GM21529 (cell line): Measurements from ENCODE around the gene ITFG1.
A peak's percentile ranks its signal among the peaks of the same experiment; 100 is the strongest.

Experiments used
- ATAC-seq: cut with Tn5 transposase; IDR thresholded peaks from one replicate; pipeline ENCODE4 v1.9.1; 2021; ENCODE audit not compliant: unreplicated experiment

Gene ITFG1

DNA sequence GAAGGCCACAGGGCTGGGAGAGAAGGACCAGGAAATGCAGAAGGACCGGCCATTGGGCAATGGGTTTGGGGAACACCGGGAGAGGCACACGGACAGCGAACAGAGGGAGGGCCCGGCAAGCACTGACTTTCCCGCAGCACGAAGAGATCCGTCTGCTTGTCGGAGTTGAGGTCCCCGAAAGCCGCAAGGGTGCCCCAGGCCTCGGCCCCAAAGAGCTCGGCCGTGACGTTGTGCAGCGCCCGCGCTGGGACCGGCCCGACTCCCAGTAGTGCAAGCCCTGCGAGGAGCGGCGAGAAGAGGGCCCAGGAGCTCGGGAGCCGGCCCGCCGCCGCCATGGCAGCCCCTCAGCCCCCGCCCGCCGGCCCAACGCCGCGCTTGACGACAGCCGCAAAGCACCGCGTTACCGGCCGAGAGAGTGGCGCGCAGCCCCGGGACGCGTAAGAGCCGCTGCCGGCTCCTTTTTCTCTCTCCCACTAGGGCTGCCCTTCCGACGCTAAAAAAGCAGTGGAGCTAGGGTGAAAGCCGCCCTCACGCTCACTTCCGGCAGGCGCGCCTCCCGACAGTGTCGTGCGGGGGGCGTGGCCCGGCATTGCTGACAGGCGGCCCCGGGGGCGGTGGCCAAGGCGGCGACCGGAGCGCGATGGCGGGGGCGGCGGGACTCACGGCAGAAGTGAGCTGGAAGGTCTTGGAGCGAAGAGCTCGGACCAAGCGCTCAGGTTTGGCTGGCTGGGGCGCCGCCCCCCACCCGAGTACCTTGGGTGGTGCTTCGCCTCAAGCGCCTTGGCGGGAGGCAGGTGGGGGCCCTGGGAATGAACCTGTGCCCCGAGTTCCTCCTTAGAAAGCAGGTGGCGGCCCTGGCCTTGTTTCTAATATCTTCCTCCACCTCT, at the start of gene ITFG1, which contains the start of gene PHKB:
Gene ITFG1, minus strand, starts transcription at position 353 of the 887 bp plus-strand sequence. Its CDS starts 18 bp downstream, at position 335.
Gene PHKB, plus strand, starts transcription at position 621 of the 887 bp plus-strand sequence. Its CDS starts 20 bp downstream, at position 641.
- peak; percentile 65 for ATAC-seq

DNA sequence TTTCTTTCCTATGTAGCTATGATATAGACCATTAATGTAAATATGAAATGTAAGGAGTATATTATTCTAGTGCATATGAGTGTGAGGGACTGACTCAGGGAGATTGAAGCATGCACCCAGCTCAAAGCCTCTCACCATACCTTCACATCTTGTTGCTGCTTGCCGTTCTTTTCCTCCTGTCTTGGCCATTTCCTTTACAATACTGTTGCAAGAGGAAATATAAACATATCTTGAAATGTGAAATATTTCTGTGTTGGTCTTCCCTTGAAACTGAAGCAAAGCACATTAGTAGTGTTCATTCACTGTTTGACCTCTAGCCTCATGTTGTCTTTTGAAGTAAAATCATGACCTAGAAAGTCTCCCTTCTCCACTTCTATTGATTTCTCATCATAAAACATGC, 46.8 kb upstream of the ITFG1 start:
- ATAC-seq: no peak

DNA sequence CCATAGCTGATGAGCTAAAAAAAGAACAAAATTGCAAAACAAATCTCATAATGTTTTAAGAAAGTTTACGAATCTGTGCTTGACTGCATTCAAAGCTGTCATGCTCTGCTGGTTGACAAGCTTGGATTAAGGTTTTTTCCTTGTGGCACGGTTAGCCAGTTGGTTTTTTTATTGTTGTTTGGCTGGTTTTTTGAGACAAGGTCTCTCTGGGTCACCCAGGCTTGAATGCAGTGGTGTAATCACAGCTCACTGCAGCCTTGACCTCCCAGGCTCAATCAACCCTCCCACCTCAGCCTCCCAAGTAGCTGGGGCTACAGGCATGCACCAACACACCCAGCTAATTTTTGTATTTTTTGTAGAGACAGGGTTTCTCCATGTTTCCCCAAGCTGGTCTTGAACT, 45.9 kb upstream of the ITFG1 start:
- no peak for ATAC-seq

DNA sequence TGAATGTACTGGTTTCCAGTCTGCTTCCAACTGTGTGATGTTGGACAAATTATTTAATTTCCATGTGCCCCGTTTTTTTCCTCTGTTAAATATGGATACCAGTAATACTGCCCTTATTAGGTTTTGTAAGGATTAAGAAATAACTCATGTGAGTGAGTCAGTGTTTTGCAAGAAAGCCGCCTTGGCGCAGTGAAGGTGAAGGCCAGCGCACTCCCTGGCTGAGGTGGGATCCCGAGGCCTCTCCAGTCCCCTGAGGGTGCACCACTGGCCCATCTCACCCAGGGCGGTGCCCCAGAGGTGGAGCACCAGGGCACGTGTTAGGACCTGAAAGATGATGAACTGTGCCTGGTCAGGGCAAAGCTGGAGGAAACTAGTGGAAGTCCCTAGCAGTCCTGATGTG, 43.7 kb upstream of the ITFG1 start:
- no peak for ATAC-seq

DNA sequence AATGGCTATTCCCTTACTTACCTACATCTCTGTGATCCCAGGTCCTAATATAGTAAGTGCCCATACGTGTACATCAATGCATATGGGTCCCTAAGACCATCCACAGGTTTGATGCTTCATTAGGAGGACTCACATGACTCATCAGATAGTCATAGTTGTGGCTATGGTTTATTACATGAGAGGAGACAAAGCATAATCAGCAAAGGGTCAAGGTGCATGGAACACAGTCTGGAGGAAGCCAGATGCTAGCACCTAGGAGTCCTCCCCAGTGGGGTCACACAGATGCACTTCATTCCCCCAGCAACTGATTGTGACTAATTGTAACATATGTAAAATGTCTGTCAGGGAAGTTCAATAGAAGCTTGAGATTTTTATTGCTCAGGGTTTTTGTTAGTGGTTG, 43.1 kb upstream of the ITFG1 start:
- no peak for ATAC-seq

DNA sequence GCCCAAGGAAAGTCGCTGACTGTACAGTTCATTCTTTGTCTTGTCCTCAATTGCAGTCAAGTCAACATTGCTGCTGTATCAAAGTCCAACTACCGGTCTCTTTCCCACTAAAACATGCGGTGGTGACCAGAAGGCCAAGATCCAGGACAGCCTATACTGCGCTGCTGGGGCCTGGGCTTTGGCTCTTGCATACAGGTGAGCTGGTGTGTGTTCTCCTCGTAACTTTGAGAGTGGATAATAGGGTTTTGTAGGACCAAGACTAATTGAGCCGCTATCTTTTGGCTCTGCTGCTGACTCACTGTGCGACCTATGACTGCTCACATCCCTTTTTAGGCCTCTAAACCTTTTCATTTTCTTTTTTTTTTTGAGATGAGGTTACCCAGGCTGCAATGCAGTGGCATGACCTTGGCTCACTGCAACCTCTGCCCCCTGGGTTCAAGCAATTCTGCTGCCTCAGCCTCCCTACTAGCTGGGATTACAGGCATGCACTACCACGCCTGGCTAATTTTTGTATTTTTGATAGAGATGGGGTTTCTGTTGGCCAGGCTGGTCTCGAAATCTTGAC, 38.9 kb upstream of the ITFG1 start:
- ATAC-seq: no peak

DNA sequence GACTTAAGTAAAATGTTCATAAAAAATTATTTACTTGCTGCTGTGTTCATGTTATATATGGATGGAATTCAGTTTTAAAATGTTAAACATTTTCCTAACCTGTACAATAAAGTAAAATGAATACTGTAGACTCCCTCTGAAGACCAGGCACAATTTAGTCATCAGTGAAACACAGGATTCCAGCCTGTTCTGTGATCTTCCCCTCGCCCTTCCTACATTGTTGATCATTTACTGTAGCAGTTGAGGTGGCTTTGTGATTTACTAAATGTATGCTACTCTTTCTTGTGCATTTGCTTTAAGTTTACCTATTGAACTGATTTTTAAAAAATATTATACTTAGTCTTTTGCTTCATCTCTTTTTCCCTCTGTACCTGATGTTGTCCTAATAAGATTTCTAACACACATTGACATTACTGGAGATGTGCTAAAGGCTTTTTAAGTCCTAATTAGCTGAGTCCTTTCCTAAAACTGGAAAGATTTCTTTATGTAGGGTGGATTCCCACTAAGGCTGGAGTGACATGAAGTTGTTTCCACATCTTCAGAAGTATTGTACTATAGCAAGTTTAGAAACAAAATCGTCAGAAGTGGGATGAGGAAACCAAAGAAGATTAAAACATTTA, 38.3 kb upstream of the ITFG1 start:
- no peak for ATAC-seq

DNA sequence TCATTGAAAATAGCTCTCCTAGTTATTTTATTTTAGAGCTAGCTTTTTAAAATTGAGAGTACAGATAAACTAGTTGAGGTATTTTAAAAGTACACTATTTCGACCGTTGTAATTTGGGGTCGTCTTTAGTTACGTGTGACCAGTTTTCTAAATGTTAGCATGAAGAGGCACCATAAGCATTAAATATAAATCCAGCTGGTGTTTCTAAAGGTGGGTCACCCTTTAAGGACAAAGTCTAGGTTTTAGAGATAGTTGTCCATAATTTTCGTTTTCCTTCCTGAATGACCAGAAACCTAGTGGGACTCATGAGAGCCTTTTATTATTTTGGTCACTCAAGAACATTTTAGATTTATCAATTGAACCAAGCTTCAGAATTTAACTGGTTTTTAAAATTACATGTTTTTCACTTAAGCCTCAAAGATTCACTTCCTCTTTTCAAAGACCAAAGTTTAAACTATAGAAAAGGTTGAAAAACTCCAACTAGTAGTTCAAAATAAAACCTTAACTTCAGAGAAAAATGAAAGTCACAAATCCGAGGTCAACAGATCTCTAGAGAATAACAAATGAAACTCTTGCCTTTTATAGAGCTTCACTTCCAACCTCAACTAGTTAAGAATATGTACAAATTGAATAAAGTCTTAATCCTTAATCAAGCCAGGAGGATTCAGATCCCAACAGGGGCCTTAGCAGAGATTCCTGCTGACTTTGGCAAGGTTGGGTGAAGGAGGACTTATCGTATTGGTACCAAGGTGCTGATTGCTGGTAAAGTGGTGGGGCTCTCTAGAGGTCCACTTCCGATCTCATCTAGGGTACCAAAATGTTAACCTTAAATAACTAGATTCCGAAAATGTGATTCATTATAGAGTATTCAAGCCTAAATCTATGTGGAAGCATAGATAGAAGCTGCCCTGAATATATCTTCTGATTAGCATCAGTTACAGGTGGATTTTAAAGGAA, 32.8 kb upstream of the ITFG1 start:
- peak; percentile 51 for ATAC-seq

DNA sequence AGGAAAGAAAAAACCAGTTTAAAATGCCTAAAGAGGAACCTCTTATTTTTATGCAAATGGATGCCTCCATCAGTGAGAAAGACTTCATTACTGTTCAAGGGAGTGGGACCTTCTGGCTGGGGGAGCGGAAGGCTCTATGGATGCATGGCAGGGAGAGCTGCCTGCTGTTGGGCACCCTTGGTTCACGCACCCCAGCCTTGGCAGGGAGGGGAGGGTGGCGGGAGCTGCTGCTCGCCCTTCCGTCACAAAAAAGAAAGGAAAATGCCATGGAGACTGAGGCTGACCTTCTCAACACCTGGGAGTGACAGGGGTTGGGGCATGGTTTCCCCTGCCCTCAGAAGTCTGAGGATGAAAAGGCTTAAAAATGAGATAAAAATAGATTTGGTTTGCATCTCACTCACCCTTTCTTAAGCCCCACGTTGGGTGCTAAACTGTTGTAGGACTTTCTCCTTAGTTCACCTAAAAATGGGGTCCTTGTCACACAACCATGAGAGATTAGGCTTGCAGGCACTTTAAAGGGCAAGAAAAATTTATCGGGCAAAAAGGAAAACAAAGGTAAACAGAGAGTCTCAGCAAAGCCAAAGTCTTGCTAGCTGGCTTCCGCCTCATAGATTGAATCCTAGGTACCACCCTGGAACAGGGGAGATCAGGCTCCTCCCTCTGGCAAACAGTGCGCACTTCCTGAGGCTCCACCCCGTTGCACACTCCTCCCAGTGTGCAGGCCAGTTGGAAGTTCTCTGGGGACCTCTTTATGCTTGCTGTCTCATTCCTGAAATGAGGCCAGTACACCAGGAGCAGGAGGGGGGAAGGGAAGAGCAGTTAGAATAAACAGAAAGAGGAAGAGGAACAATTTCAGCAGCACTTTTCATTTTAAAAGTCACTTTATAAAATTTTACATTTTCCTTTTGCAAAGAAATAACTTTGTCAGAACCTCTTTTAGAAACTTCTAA, 31.8 kb upstream of the ITFG1 start:
- ATAC-seq: peak; percentile 75

DNA sequence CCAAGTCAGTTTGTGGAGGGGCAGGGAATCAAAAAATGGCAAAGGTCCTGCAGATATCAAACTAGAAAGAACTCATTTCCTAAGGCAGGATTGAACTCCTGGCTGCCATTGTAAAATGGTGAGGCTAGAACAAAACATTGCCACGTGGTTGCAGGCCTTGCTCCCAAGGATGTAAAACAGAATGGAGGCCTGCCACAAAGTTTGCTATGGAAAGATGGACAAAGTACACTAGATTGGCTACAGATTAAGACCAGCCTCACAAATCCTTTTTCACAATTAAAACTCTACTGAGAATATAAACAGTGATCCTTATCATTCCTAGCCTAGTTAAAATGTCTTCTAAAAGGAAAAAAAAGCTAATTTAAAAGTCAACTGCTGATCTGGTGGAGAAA, 31.2 kb upstream of the ITFG1 start:
- ATAC-seq: no peak

DNA sequence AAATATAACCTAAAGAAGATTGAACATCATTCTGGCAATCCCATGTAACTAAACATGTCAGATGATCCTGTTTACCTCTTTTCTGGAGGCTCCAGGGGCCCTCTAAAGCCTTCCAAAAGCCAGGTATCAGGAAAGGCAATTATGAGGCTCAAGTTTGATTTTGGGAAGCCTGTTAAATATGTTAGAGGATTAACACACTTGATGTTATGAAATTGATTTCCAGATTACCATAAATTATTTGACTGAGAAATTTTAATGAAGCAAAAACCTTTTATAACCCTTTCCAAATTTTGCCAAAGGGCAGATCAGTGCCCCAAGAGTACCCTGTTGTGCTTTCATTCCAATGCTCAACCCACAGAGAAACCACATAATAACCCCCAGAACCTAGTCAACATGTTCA, 29.6 kb upstream of the ITFG1 start:
- no peak for ATAC-seq

DNA sequence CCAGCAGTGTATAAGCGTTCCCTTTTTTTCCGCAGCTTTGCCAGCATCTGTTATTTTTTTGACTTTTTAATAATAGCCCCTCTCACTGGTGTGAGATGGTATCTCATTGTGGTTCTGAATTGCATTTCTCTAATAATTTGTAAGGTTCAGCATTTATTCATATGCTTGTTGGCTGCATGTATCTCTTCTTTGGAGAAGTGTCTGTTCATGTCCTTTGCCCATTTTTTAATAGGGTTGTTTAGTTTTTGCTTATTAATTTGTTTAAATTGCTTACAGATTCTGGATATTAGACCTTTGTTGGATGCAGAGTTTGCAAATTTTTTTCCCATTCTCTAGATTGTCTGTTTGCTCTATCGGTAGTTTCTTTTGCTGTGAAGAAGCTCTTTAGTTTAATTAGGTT, 27.2 kb upstream of the ITFG1 start:
- ATAC-seq: no peak

DNA sequence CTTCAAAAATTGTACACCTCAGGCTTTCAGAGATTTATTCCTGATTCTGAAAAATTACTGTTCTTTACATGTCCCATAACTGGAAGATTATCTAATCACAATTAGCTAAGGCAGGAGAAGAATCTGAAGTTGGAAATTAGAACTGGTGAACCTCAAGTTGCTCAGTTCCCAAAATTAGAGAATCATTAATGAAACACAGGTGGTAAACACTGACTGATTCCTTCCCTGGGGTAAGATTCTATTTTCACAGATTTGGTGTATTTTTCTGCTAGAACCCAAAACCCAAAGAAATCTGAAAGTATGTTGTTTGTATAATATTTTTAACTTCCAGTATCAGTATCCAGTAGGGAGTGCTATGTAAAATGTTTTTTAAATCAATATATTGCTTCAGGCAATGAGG, 26.0 kb upstream of the ITFG1 start:
- ATAC-seq: peak; percentile 58

DNA sequence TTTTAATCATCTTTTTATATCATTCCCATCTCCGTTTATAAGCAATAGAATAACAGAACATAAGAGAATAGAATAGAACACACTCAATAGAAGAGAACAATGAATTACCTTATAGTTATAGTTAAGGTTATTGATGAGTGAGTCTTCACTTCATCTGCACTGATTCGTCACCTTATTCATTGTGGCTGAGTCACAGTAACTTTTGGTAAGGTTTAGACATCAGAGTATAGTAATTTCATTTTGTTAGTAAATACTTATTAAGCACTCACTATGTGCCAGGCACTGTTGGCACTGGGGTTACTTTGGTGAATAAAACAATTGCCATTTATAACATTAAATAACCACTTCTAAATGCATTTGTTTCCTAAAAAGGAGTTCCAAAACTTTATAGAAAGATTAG, 22.8 kb upstream of the ITFG1 start:
- no peak for ATAC-seq

DNA sequence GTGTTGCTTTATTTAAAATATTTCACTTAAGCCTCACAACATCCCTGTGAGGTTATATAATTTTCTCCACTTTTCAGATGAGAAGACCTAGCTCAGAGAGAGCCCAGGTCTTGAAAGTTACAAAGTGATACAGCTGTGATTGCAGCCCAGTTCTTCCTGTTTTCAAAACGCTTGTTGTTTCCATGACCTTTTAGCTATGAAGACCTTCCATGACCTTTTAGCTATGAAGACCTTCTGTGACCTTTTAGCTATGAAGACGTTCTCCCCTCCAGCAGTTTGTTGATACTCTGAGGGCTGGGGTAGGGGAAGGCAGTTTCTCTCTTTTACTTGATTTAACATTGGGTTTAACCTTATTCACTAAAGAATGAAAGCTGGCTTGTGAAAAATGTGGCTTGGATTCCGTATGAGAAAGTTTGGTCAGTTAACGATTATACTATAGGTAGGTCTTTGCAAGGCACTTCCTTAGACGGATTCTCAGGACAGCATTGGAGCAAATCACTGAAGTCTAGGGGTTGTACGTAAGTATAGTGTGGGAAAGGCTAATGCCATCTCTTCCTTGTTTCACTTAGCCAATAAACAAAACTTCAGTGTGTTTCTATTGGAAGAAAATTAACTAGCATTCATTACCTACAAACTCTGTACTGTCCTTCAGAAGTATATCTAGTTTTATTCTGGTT, 21.0 kb upstream of the ITFG1 start:
- ATAC-seq: no peak

DNA sequence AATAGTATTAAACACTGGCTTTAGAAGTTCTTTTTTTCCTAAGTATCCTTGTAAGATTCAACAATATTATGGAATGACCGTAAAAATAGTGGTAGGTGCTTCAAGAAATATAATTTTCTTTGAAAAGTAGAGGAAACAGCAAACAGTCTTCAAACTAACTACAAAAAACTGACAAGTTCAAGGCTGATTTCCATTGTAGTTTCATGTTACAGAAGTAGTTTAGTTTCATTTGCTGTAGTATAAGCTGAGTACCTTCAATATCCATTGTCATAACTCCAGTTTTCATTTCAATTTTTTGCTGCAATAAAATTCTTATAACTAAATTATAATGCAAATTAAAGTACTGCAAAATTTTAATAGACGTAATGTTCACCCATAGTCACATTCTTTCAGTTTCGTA, 19.5 kb upstream of the ITFG1 start:
- ATAC-seq: no peak

DNA sequence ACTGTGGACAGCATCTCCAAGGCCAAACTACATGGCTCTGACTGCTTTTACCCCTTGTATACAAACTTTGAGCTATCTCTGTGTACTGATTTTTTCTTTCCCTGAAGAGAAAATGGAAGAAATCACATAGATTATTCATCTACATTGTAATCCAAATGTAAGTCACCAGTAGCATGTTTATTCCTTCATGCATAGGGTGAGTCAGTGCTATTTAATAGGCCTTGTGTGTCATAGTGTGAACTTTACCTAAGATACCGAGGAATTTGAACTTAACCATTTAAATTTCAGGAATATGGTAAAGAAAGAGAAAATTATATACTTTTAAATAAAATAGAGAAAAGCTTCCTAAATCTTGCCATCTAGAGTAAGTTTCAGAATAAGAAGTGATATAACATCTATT, 16.8 kb upstream of the ITFG1 start:
- no peak for ATAC-seq

DNA sequence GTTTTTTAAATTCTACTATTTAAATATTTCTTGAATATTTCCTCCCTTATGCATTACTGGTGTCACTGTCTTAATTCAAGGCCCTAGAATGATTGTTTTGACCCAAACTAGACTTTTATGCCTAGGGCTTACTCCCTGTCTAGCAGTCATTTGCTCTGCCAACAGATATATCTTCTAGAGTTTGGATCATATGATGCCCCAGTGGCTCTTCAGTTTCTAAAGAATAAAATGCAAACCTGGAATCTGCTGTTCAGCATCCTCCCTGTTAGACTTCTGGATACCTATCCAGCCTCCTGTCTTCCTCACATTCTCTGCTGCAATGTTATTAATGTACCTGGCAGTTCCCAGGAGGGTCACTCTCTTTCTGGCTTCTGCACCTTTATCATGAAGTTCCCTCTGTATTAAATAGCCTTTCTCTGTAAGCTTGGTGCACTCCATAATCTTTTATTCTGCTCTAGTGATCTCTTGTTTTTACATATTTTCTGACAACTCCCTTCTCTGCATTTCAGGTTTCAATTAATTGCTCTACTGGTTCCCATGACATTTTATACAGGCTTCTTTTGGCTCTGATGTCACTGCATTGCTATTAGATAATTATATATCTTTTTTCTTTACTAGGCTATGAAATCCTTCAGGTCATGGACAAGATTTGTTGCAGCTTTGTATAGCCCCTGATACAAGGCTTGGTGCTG, 15.9 kb upstream of the ITFG1 start:
- no peak for ATAC-seq

DNA sequence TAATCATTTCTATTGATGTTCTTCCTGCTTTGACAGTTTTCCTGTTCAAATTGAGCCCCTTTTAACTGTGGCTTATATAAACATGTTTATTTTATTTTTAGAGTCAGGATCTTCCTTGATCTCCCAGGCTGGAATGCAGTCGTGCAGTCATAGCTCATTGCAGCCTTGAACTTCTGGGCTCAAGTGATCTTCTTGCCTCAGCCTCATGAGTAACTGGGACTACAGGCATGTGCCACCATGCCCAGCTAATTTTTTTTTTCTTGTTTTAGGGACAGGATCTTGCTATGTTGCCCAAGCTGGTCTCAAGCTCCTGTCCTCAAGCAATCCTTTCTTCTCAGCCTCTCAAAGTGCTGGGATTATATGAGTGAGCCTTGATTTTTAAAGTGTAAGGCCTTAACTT, 14.9 kb upstream of the ITFG1 start:
- ATAC-seq: no peak
